Dermis microvascular lymphatic vessel endothelial cell (primary cell): ENCODE measurements around the gene SENP5. TPM values are rescaled to one million over a fixed set of nuclear protein-coding genes. Genes with fewer than 3 reads are reported as not detected.

Experiments used
- DNase-seq, 2 donors: peaks; one replicate each; pipeline versions ENCODE4 v3.0.0 to v3.0.0-alpha.2; 2010; ENCODE audit warnings: low read depth in 2 of 2
- total RNA-seq: library from RNA; depleted of rRNA; stranded (reverse); fragments of >200 nt; gene quantifications from 2 replicates; pipeline ENCODE4 v1.2.1, GENCODE V29; 2014

The SENP5 gene
- total RNA-seq, 1 donor from 2014 or later: 31.2 TPM

DNA sequence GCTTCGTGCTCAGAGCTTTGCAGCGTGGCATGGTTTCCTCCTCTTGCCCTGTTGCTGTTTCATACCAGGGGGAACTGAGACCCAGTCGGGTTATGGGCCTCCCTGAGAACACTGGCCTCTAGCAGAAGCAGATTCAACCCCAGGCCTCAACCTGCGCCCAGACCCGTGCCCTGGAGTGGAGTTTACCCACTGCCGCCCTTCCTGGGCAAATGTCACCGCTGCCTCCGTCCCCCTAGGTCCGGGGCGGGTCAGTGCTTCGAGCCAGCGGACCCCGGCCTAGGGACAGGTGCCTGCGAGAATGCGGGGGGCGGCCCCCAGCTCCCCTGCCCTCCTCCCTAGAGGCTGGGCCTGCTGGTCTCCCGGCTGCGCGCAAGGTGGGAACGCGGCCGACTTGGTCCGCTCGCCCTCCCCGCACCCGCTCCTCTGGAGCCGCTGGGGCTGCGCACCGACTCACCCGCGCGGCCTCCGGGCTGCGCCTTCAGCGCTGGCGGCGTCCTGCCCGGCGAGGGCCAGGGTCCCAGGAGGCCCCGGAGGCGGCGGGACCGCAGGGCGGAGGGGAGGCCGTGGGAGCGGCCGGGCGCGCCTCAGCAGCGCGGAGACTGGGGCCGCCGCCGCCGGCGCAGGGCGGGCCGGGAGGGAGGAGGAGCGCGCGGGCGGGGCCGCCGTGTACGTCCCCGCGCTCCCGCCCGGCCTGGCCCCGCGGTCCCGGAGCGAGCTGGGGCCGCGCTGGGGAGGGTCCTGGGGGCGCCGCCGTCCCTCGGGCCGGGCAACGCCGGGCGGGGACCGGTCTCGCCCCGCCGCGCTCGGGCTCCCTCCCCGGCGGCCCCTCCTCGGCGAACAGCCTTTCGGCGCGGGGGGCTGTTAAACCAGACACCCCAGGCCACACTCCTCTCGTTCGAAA lies 100.8 kb downstream of the SENP5 start, which contains the start of gene PIGZ:
Gene PIGZ, minus strand, starts transcription at position 601 of the 901 bp plus-strand sequence. CDS start 16,802 bp downstream, outside the sequence.
- peak in 1 of 2 donors; percentile 55 for DNase-seq

DNA sequence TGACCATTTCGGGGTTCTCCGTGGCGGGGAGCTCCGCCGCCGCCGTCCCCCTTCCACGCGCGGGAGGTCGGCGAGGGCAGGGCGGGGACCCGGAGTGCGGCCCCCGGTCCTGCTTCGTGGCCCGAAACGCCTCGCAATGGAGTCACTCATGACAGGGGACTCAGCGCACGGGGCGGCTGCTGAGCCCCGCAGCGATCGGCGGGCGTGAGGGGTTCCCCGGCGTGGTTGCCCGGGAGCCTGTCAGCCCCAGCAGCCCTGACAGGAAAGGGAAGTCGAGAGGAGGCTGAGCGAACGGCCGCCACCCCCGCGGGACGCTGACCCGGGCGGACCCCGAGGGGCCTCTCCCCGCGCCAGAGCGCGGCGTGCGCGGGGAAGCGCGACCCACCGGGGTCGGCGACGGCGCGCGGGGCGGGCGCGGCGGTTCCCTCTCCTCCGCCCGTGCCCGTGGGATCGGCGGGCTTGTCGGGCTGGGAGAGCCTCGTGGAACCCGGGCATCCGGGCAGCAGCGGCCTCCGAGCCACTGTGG lies 101.5 kb downstream of the SENP5 start:
- peak; percentile 4 to 38 for DNase-seq

GRCh38 chr3:196969660-196970546 lies 102.2 kb downstream of the SENP5 start:
- DNase-seq: peak; percentile 14 to 63

DNA sequence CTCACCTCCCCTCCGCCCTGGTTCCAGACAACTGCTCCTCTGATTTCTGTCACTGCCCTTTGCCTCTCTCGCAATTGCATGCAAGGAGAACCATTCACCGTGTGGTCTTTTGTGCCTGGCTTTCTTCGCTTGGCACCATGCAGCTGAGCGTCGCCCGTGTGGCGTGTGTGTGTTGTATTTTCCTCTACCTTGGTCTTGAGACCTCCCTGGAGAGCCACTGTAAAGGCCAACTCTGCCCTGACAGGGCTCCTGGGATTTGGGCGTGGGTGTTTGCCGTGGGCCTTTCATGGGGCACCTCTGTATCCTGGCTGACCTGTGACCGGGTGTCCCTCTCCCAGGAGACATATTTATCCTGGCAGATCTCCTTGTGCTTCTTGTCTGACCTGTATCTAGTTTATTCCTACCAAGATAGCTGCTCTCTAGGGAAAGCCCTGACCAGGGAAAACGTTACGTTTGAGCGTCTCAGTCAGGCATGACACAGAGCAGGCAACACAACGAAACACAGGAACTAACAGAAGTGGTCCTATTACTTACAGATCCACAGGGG lies 102.9 kb downstream of the SENP5 start:
- no peak for DNase-seq

DNA sequence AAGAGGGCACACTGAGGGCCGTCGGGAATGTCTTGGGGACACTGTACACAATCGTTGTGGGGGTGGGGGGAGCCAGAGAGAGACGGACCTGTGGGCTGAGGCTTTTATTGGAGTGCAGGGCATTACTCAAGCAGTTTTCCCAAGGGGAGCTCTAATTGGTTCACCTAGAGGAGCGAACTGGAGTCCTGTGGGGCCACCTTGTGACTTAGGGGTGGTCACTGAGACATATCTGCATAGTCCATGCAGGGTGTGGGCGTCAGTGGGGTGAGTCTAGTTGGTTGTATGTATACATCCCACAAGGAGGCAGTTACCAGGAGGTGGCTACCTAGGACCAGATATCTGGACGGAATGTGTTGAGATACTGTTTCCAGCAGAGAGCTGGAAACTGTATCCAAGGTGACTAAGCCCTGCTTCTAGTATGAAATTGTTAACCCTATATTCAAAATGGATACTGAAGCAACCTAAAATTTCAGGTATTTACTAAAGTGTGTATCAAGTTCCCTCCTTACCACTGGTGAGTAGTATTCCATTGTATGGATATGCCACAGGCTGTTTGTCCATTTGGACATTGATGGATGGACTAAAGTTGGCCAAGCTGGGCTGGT lies 103.5 kb downstream of the SENP5 start:
- DNase-seq: no peak

- DNase-seq: no peak
Observed at GRCh38 chr3:196974661-196975060, 106.9 kb downstream of the SENP5 start.

- no peak for DNase-seq
Observed at GRCh38 chr3:196975349-196975748, 107.6 kb downstream of the SENP5 start.

DNA sequence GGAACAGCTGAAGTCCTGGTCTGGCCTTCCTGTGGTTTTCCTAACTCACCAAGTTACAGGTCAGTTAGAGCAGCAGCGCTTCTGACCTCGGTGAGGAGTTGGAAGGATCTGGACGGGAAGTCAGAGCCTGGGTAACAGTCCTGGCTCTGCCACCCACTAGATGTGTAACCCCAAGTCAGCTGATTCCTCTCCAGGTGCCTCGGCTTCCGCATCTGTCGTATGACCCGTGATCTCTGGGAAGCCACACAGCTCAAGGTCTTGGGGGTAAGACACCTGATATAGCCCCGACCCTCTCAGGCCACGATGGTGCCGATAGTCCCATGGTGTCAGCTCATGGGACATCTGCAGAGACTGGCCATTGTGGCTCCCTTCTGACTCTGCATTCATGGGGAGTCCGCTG lies 109.2 kb downstream of the SENP5 start:
- DNase-seq: no peak

DNA sequence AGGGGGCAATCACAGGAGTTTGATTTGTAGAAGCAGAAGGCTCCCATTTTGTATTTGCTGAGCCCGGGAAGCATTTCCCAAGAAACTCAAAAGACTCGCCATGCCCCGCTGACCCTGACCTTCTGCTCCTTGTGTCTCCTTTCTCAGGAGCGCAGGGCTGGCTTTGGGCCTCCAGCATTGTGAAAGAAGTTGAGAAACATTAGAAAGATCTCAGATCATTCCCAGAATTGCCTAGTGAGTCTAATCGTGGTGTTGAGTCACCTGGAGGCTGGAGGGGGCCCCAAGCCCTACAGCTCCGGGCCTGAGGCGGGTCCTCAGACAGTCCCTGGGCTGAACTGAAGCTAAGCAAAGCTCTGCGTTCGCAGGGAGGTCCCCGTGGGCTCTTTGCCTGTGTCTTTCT lies 111.8 kb downstream of the SENP5 start:
- no peak for DNase-seq

GRCh38 chr3:196981657-196982056 lies 113.9 kb downstream of the SENP5 start:
- DNase-seq: no peak

DNA sequence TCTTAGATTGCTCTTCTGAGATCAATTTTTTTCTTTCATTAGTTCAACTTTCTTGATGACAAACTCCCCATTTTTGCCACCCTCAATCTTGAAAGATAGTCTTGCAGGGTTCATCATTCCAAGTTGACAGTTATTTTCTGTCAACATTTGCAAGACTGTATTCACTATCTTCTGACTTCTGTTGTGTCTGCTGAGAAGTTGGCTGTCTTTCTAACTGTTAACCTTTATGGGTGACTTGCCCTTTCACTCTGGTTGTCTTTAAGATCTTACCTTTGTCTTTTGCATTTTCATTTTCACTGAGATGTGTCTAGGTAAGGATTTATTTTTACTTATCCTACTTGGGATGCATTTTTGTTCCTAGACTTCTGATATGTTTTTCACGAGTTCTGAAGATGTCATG lies 115.5 kb downstream of the SENP5 start:
- DNase-seq: no peak

Other genes with a start within 250 kb of the SENP5 start
- gene NRROS, start 228.2 kb upstream of the SENP5 start, total RNA-seq: 6.3 and 13.3 TPM in 2 replicates
- 5.6 and 6.6 TPM in 2 replicates for gene CEP19, start 155.7 kb upstream of the SENP5 start, total RNA-seq
- gene PIGX, start 155.5 kb upstream of the SENP5 start, total RNA-seq: 29.4 and 31.0 TPM in 2 replicates
- 50.3 and 118 TPM in 2 replicates for gene PAK2, start 128.1 kb upstream of the SENP5 start, total RNA-seq
- 49.3 and 50.3 TPM in 2 replicates for gene NCBP2, start 74.6 kb downstream of the SENP5 start, total RNA-seq
- gene PIGZ, start 100.9 kb downstream of the SENP5 start, total RNA-seq: 2.6 and 4.6 TPM in 2 replicates
- 0.63 and 1.9 TPM in 2 replicates for gene MELTF, start 161.9 kb downstream of the SENP5 start, total RNA-seq